HepG2 (cell line): ENCODE results near the gene TMF1. TPM values are rescaled to one million over a fixed set of nuclear protein-coding genes. Genes with fewer than 3 reads are reported as not detected.

Source experiments
- AGO2 ChIP-seq: fragments of 200-400 bp; formaldehyde crosslinking; optimal IDR thresholded peaks from 2 replicates; pipeline ENCODE3; 2017; ENCODE audit warnings: mild to moderate bottlenecking, low read depth, low read length, moderate library complexity
- CAMTA2 ChIP-seq: sonication (generic); formaldehyde crosslinking; IDR thresholded peaks from 2 replicates; pipeline ENCODE4 v1.4.0; 2020; ENCODE audit warnings: mild to moderate bottlenecking, missing genetic modification reagents, borderline replicate concordance
- GTF2F1 ChIP-seq: fragments of 150-350 bp; IDR thresholded peaks from 2 replicates; pipeline ENCODE4 v1.6.1; 2014; ENCODE audit warnings: low read length
- JARID2 ChIP-seq: sonication (generic); formaldehyde crosslinking; IDR thresholded peaks from 2 replicates; pipeline ENCODE4 v1.8.1; 2023; ENCODE audit warnings: missing genetic modification reagents, inconsistent platforms; ENCODE audit not compliant: insufficient replicate concordance
- KLF9 ChIP-seq: IDR thresholded peaks from 2 replicates; pipeline ENCODE4 v1.6.1; 2016; ENCODE audit warnings: low read depth
- MYPOP ChIP-seq: sonication (generic); formaldehyde crosslinking; IDR thresholded peaks from 2 replicates; pipeline ENCODE4 v1.8.1; 2023; ENCODE audit warnings: mild to moderate bottlenecking, moderate library complexity, missing genetic modification reagents
- NFYB ChIP-seq: sonication (generic); formaldehyde crosslinking; IDR thresholded peaks from 2 replicates; pipeline ENCODE4 v1.4.0; 2020; ENCODE audit warnings: missing genetic modification reagents
- NR2F6 ChIP-seq, 2 experiments: IDR thresholded peaks; 2 replicates each; pipeline ENCODE4 v1.6.1; 2016; ENCODE audit warnings: antibody characterized with exemption in 1 of 2, mild to moderate bottlenecking in 1 of 2
- RAD51 ChIP-seq: fragments of 450-650 bp; IDR thresholded peaks from 2 replicates; pipeline ENCODE4 v1.6.1; 2016; ENCODE audit warnings: borderline replicate concordance
- RARA ChIP-seq: IDR thresholded peaks from 2 replicates; pipeline ENCODE4 v1.6.1; 2016; ENCODE audit warnings: missing genetic modification reagents, missing compliant biosample characterization
- ZNF607 ChIP-seq: sonication (generic); formaldehyde crosslinking; IDR thresholded peaks from 2 replicates; pipeline ENCODE4 v1.5.1; 2020; ENCODE audit warnings: missing genetic modification reagents, mild to moderate bottlenecking, borderline replicate concordance
- ZSCAN29 ChIP-seq: sonication (generic); formaldehyde crosslinking; conservative IDR thresholded peaks from 2 replicates; pipeline ENCODE4 v1.4.0; 2020; ENCODE audit warnings: mild to moderate bottlenecking, missing genetic modification reagents
- polyA plus RNA-seq, 8 experiments: library from polyadenylated mRNA; depleted of rRNA in 3 of 8; stranded (reverse) in 7 of 8; unstranded in 1 of 8; fragments of >200 nt; fragmentation: Illumina TruSeq in 4 of 8; extraction: Trizol in 4 of 8; gene quantifications; 2 replicates each; pipeline versions ENCODE4 v1.2.1 to v1.2.3, GENCODE V29; 2011 to 2016; ENCODE audit warnings: low read depth in 4 of 8, missing spikeins in 1 of 8, mixed read lengths in 1 of 8; ENCODE audit not compliant: insufficient read depth in 1 of 8
- total RNA-seq, 5 experiments: library from RNA; depleted of rRNA; stranded (reverse); fragments of >200 nt; fragmentation: Illumina TruSeq; extraction: Trizol; gene quantifications; 2 replicates each; pipeline ENCODE4 v1.2.3, GENCODE V29; 2016; ENCODE audit warnings: low read depth in 1 of 5
- TF ChIP-seq, protein P1 (sequence below): sonication (generic); formaldehyde crosslinking; IDR thresholded peaks from 2 replicates; pipeline ENCODE4 v1.4.0; 2020; ENCODE audit warnings: mild to moderate bottlenecking, missing genetic modification reagents, borderline replicate concordance
- TF ChIP-seq, protein P2 (sequence below): IDR thresholded peaks from 2 replicates; pipeline ENCODE4 v1.6.1; 2016; ENCODE audit warnings: mild to moderate bottlenecking, missing biosample characterization, missing genetic modification reagents

The TMF1 gene
- total and polyA plus RNA-seq, 2 of the 13 experiments (the other 11 are each of a cell fraction or from before 2014, with no cell fraction given), result 12.1 to 38.4 TPM

DNA sequence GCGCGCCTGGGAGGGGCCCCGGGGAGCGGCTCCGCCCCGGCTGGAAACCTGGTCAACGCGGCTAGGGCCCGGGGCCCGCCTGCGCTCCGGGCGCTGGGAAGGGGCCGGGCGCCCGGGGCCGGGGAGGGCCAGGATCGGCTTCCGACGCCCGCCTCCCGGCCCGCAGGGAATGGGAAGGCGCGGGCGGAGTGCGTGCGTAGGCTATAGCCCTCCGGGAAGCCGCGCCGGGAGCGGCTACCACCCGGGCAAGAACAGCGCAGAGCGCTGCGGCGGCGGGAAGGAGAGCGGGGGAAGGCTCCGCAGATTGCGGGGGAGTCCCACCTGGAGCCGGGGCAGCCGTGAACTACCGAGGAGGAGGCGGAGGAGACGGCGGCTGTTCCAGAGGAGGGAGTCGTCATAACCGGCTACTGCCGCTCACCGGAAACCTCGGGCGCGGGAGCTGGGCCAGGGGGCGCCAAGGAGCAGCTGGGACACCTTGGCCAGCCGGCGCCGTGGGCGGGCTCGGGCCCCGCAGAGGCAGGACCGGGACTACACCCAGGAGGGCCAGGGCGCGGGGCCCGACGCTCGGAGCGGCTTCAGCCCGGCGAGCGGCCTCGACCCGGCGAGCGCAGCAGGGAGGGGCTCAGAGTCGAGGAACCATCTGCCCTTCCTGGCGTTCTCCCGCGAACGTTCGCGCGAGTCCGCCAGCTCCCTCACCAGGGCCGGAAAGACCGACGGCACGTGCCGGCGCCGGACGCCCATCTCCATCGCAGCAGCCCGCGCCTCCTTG lies 38.7 kb downstream of the TMF1 start, which contains the start of gene EOGT (continued):
- TF ChIP-seq, protein P1, sequence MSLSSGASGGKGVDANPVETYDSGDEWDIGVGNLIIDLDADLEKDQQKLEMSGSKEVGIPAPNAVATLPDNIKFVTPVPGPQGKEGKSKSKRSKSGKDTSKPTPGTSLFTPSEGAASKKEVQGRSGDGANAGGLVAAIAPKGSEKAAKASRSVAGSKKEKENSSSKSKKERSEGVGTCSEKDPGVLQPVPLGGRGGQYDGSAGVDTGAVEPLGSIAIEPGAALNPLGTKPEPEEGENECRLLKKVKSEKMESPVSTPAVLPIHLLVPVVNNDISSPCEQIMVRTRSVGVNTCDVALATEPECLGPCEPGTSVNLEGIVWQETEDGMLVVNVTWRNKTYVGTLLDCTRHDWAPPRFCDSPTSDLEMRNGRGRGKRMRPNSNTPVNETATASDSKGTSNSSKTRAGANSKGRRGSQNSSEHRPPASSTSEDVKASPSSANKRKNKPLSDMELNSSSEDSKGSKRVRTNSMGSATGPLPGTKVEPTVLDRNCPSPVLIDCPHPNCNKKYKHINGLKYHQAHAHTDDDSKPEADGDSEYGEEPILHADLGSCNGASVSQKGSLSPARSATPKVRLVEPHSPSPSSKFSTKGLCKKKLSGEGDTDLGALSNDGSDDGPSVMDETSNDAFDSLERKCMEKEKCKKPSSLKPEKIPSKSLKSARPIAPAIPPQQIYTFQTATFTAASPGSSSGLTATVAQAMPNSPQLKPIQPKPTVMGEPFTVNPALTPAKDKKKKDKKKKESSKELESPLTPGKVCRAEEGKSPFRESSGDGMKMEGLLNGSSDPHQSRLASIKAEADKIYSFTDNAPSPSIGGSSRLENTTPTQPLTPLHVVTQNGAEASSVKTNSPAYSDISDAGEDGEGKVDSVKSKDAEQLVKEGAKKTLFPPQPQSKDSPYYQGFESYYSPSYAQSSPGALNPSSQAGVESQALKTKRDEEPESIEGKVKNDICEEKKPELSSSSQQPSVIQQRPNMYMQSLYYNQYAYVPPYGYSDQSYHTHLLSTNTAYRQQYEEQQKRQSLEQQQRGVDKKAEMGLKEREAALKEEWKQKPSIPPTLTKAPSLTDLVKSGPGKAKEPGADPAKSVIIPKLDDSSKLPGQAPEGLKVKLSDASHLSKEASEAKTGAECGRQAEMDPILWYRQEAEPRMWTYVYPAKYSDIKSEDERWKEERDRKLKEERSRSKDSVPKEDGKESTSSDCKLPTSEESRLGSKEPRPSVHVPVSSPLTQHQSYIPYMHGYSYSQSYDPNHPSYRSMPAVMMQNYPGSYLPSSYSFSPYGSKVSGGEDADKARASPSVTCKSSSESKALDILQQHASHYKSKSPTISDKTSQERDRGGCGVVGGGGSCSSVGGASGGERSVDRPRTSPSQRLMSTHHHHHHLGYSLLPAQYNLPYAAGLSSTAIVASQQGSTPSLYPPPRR, result peak; percentile 44; the same call in 1 of the 2 replicates
- no peak for TF ChIP-seq JARID2 (CRISPR knock-in tag)
- no peak for TF ChIP-seq NFYB (CRISPR knock-in tag)
- no peak for TF ChIP-seq NR2F6 (IDR thresholded peaks at IDR 0.05)
- no peak for TF ChIP-seq NR2F6 (CRISPR knock-in tag; IDR thresholded peaks at IDR 0.05)
- TF ChIP-seq KLF9 (CRISPR knock-in tag), result no peak
- TF ChIP-seq RAD51, result no peak
- peak; percentile 83 for TF ChIP-seq AGO2
- TF ChIP-seq ZNF607 (CRISPR knock-in tag), result peak; percentile 97
- peak; percentile 93 for TF ChIP-seq CAMTA2 (CRISPR knock-in tag)
- peak; percentile 78 for TF ChIP-seq MYPOP (CRISPR knock-in tag)
- TF ChIP-seq GTF2F1, result no peak
- TF ChIP-seq, protein P2, sequence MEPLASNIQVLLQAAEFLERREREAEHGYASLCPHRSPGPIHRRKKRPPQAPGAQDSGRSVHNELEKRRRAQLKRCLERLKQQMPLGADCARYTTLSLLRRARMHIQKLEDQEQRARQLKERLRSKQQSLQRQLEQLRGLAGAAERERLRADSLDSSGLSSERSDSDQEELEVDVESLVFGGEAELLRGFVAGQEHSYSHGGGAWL (CRISPR knock-in tag), result no peak; the same call in none of the 2 replicates
- TF ChIP-seq RARA (CRISPR knock-in tag), result peak; percentile 17; the same call in 1 of the 2 replicates
- no peak for TF ChIP-seq ZSCAN29 (CRISPR knock-in tag)
